NCI-H1092 (cell line): ENCODE data around the gene HPN.
"Not testable (repeated sequence)": the region's sequence is repeated elsewhere in the genome, so short reads cannot be mapped to it uniquely, and the experiment has no call there.

Source experiments
- DNase-seq: peaks from one replicate; lab custom pipeline; 2025; lab: John Stamatoyannopoulos, UW

The HPN gene

GRCh38 chr19:35027851-35028599 is 13.5 kb upstream of the HPN start:
- no peak for DNase-seq

- DNase-seq, result not testable (repeated sequence)
Measured at GRCh38 chr19:35028600-35028885, 13.0 kb upstream of the HPN start.

GRCh38 chr19:35029275-35029736 is 12.2 kb upstream of the HPN start:
- DNase-seq, result not testable (repeated sequence)

GRCh38 chr19:35029737-35030256 is 11.7 kb upstream of the HPN start:
- no peak for DNase-seq

- DNase-seq, result no peak
Measured at GRCh38 chr19:35030257-35031071, 11.1 kb upstream of the HPN start, which contains the start of gene SCN1B. SCN1B (plus strand) TSS chr19:35030470; CDS start chr19:35030821, 351 bp downstream.

GRCh38 chr19:35031072-35031881 is 10.2 kb upstream of the HPN start:
- no peak for DNase-seq

GRCh38 chr19:35032356-35032865 is 9.1 kb upstream of the HPN start:
- DNase-seq, result no peak

GRCh38 chr19:35033067-35034004 is 8.2 kb upstream of the HPN start:
- no peak for DNase-seq

- no peak for DNase-seq
Measured at GRCh38 chr19:35034005-35034502, 7.5 kb upstream of the HPN start.

- no peak for DNase-seq
Measured at GRCh38 chr19:35034588-35035382, 6.7 kb upstream of the HPN start.

- no peak for DNase-seq
Measured at GRCh38 chr19:35037716-35038622, 3.6 kb upstream of the HPN start.

GRCh38 chr19:35038623-35039512 is 2.7 kb upstream of the HPN start:
- DNase-seq, result no peak

- no peak for DNase-seq
Measured at GRCh38 chr19:35039881-35040825, 1.4 kb upstream of the HPN start.

GRCh38 chr19:35040826-35041547 is 534 bp upstream of the HPN start:
- no peak for DNase-seq

- DNase-seq, result no peak
Measured at GRCh38 chr19:35042056-35042730, 672 bp downstream of the HPN start.
